Measurements from ENCODE around the gene UBALD1.

- no peak for TF ChIP-seq CTCF (IDR thresholded peaks at IDR 0.05; ENCODE audit: poor library complexity)
- TF ChIP-seq EZH2 (IDR thresholded peaks at IDR 0.05; ENCODE audit: borderline replicate concordance), result no peak
- TF ChIP-seq EZH2phosphoT487 (IDR thresholded peaks at IDR 0.05; ENCODE audit: low read depth, severe bottlenecking, unreplicated experiment), result no peak
Measured at GRCh38 chr16:4609200-4610010, 5.3 kb downstream of the UBALD1 start.

Measured in hepatocyte (in vitro differentiated cells).